ENCODE results near the gene PIP5K1B.

DNA sequence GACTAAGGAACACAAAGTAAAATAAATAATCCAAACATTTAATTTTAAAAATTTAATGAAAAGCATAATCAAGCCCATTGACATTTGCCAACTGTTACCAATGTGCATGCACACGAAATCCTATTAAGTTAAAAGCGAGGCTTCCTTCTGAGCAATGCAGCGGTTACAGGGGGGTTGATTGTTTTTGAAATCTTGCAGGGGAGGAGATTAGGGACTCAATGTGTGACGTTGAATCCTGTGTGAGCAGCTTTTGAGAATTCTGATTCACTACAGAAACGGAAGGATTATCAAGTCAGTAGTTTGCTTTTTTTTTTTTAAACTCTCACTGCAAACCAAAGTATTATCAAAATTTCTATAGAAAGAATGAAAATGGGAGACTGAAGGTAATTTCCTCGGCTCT is 199.4 kb downstream of the PIP5K1B start:
- no peak for TF ChIP-seq POLR2AphosphoS5 (IDR thresholded peaks at IDR 0.05; ENCODE audit: borderline replicate concordance, low read depth, low read length)
- no peak for TF ChIP-seq EZH2 (IDR thresholded peaks at IDR 0.05)
- TF ChIP-seq FOXP2 (optimal IDR thresholded peaks at IDR 0.05; ENCODE audit: control extremely low read depth, extremely low read length, insufficient read depth), result no peak
